HG03571 (cell line): ENCODE data around the gene GPHN.
"Not testable (repeated sequence)": the region's sequence is repeated elsewhere in the genome, so short reads cannot be mapped to it uniquely, and the experiment has no call there.

Experiments used
- ATAC-seq: cut with Tn5 transposase; IDR thresholded peaks from one replicate; pipeline ENCODE4 v1.9.1; 2021; ENCODE audit not compliant: unreplicated experiment

The GPHN gene

DNA sequence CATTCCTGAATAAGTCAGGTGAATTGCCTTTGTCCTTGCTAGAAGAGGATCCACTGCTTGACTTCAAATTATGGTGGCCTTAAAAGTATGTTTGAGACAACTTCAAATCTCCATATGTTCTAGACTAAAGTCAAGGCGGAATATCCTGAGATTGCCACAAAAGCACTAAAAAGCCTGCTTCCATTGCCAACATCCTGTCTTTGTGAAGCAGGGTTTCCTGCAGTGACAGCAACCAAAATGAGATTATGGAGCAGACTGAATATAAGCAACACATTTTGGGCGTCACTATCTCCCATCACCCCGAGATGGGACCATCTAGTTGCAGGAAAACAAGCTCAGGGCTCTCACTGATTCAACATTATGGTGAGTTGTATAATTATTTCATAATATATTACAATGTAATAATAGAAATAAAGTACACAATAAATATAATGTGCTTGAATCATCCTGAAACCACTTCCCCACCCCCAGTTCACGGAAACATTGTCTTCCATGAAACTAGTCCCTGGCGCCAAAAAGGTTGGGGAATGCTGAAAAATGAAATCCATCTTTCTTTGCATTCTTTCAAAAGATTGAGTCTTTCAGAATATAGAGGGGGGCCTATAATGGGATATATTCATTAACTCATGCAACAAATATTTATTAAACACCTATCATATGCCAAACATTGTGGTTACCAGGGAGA, 143.7 kb downstream of the GPHN start:
- ATAC-seq, result no peak

DNA sequence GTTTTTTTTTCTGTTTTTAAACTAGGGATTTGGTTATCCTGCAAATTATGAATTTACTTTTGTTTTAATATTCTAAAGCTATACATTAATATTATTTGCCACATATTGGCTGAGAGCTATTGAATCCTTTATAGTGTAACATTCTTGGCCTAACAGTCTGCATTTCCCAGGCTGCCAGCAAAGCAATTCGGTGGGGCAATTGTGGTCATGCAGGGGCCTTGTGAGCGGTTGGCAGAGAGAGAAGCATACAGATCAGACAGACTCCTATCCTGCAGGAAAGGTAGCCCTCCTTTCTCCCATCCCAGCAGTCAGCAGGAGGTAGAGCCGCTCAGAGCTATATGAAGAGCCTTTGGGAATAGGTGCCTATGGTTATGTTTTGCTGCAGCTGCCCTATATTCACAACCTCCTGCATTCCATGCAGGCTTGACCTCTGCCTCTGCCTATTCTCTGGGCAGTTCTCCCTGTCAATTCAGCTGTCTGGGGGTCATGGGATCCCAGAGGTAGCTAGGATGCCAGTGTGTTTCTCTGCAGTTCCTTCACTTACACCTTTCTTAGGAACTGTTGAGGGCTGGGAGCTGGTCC, 144.7 kb downstream of the GPHN start:
- ATAC-seq, result no peak

GRCh38 chr14:66657780-66658179, 149.8 kb downstream of the GPHN start:
- no peak for ATAC-seq

GRCh38 chr14:66662374-66662773, 154.4 kb downstream of the GPHN start:
- no peak for ATAC-seq

- no peak for ATAC-seq
Measured at GRCh38 chr14:66677780-66678179, 169.8 kb downstream of the GPHN start.

DNA sequence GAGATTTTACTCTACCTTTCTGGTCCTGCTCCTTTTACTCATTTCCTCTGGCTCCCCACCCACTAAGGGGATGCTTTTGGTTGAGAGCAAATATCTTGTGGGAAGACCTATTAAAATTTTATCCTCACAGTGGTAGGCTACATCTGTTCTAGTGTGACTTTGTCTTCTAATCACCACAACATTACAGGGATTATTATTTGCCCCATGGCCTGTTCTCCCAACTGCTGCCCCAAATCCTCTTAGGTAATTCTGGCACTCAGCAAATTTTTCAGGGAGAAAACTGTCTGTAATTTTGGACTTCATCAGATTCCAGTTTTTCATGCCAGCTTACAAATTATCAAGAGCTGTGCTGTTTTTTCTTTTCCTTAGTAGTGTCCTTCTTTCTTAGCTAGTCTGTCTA, 172.3 kb downstream of the GPHN start:
- no peak for ATAC-seq

DNA sequence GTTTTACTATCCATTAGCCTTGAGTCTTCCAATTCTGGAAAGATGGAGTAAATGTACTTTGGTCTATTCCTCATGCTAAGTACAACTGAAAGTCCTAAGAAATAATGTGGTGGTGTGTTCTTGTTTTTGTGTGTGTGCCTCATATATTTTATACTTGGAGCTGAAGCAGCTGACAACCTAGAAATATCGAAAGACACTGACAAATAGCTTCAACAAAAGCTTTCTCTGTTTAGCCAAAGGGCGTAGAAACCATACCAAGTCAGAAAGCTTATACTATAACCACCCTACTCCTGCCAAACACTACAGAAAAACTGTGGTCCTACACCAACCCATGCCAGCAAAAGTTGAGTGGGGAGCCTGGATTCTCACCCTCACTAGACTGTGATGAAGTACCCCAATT, 188.4 kb downstream of the GPHN start:
- ATAC-seq, result no peak

DNA sequence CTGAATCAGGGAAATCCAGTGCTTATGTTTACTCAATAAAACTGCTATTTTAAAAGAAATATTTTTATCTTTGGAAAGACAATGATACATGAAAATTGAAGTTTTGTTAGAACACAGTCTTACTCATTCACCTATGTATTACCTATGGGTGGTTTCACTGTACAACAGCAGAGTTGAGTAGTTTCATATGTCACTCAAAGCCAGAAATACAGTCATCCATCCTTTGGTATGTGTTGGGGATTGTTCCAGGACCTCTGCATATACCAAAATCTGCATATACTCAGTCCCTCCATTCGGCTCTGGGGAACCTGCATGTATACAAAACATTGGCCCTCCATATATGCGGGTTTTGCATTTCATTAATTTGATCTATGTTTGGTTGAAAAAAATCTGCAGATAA, 190.6 kb downstream of the GPHN start:
- no peak for ATAC-seq

- no peak for ATAC-seq
Measured at GRCh38 chr14:66701813-66702212, 193.9 kb downstream of the GPHN start.

GRCh38 chr14:66708267-66708666, 200.3 kb downstream of the GPHN start:
- ATAC-seq, result no peak

- ATAC-seq, result no peak
Measured at GRCh38 chr14:66709291-66709690, 201.3 kb downstream of the GPHN start.

DNA sequence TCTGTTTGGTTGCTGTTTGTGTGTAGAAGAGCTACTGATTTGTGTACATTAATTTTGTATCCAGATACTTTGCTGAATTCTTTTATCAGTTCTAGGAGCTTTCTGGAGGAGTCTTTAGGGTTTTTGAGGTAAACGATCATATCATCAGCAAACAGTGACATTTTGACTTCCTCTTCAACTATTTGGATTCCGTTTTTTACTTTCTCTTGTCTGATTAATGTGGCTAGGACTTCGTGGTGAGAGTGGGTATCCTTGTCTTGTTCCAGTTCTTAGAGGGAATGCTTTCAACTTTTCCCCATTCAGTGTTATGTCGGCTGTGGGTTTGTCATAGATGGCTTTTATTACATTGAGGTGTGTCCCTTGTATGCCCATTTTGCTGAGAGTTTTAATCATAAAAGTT, 206.3 kb downstream of the GPHN start:
- ATAC-seq, result not testable (repeated sequence)

DNA sequence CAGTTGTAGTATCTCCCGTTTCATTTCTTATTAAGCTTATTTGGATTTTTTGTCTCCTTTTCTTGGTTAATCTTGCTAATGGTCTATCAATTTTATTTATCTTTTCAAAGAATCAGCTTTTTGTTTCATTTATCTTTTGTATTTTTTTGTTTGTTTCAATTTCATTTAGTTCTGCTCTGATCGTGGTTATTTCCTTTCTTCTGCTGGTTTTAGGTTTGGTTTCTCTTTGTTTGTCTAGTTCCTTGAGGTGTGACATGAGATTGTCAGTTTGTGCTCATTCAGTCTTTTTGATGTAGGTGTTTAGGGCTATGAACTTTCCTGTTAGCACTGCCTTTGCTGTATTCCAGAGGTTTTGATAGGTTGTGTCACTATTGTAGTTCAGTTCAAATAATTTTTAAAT, 207.4 kb downstream of the GPHN start:
- not testable (repeated sequence) for ATAC-seq

DNA sequence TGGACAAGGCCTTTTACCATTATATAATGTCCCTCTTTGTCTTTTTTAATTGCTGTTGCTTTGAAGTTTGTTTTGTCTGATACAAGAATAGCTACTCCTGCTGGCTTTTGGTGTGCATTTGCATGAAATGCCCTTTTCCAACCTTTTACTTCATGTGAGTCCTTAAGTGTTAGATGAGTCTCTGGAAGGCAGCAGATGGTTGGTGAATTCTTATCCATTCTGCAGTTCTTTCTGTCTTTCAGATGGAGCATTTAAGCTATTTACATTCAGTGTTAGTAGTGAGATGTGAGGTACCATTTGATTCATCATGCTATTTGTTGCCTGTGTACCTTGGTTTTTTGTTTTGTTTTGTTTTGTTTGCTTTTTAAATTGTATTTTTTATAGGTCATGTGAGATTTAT, 208.3 kb downstream of the GPHN start:
- no peak for ATAC-seq

DNA sequence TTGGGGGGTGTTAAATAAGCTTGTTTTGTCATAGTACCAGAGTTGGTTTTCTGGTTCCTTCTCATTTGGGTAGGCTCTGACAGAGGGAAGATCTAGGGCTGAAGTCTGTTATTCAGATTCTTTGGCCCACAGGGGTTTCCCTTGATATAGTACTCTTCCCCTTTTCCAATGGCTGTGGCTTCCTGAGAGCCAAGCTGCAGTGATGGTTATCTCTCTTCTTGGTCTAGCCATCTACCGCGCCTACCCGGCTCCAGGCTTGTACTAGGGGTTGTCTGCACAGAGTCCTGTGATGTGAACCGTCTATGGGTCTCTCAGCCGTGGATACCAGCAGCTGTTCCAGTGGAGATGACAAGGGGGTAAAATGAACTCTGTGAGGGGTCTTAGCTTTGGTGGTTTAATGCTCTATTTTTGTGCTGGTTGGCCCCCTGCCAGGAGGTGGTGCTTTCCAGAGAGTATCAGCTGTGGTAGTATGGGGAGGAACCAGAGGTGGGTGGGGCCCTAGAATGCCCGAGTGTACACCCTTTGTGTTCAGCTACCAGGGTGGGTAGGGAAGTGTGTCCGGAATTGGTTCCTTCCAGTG, 209.7 kb downstream of the GPHN start:
- no peak for ATAC-seq

- ATAC-seq, result no peak
Measured at GRCh38 chr14:66724996-66725395, 217.0 kb downstream of the GPHN start.

GRCh38 chr14:66731298-66731697, 223.4 kb downstream of the GPHN start:
- not testable (repeated sequence) for ATAC-seq

GRCh38 chr14:66735853-66736252, 227.9 kb downstream of the GPHN start:
- ATAC-seq, result no peak

GRCh38 chr14:66739826-66740225, 231.9 kb downstream of the GPHN start:
- no peak for ATAC-seq

GRCh38 chr14:66745078-66745477, 237.1 kb downstream of the GPHN start:
- ATAC-seq, result no peak

GRCh38 chr14:66746316-66747006, 238.5 kb downstream of the GPHN start:
- ATAC-seq, result no peak

- ATAC-seq, result no peak
Measured at GRCh38 chr14:66752109-66752508, 244.2 kb downstream of the GPHN start.
